Smooth muscle cell (in vitro differentiated cells): ENCODE measurements around the gene BTRC. TPM values are rescaled to one million over a fixed set of nuclear protein-coding genes. Genes with fewer than 3 reads are reported as not detected.

Source experiments
- DNase-seq: peaks from one replicate; lab custom pipeline; 2025; ENCODE audit not compliant: unreplicated experiment; lab: John Stamatoyannopoulos, UW
- H2AFZ ChIP-seq: fragments of 200-600 bp; sonication (generic); 2 replicates; pipeline ENCODE4 v1.6.0; 2016; ENCODE audit warnings: antibody characterized with exemption, low read depth, mild to moderate bottlenecking
- H3F3A ChIP-seq: fragments of 200-600 bp; sonication (generic); 2 replicates; pipeline ENCODE4 v1.6.0; 2017; ENCODE audit warnings: antibody characterized with exemption, low read depth
- H3K27ac ChIP-seq: fragments of 200-600 bp; sonication (generic); 2 replicates; pipeline ENCODE4 v1.5.1; 2016; ENCODE audit warnings: low read depth, mild to moderate bottlenecking
- H3K27me3 ChIP-seq: fragments of 200-600 bp; sonication (generic); 2 replicates; pipeline ENCODE4 v1.6.1; 2016; ENCODE audit warnings: low read depth, mild to moderate bottlenecking
- H3K36me3 ChIP-seq: fragments of 200-600 bp; sonication (generic); 2 replicates; pipeline ENCODE4 v1.5.1; 2016; ENCODE audit warnings: low read depth
- H3K4me1 ChIP-seq: fragments of 200-600 bp; sonication (generic); 2 replicates; pipeline ENCODE4 v1.5.1; 2016; ENCODE audit warnings: low read depth
- H3K4me2 ChIP-seq: fragments of 200-600 bp; sonication (generic); 2 replicates; pipeline ENCODE4 v1.6.0; 2016; ENCODE audit warnings: mild to moderate bottlenecking
- H3K4me3 ChIP-seq: fragments of 200-600 bp; sonication (generic); 2 replicates; pipeline ENCODE4 v1.5.1; 2016; ENCODE audit warnings: mild to moderate bottlenecking
- H3K79me2 ChIP-seq: fragments of 200-600 bp; sonication (generic); 2 replicates; pipeline ENCODE4 v1.6.0; 2016; ENCODE audit warnings: low read depth, mild to moderate bottlenecking
- H3K9ac ChIP-seq: fragments of 200-600 bp; sonication (generic); 2 replicates; pipeline ENCODE4 v1.6.0; 2016; ENCODE audit warnings: low read depth
- H3K9me3 ChIP-seq: fragments of 200-600 bp; sonication (generic); replicated peaks from 2 replicates; pipeline ENCODE4 v1.5.1; 2016; ENCODE audit warnings: low read depth
- H4K20me1 ChIP-seq: fragments of 200-600 bp; sonication (generic); 2 replicates; pipeline ENCODE4 v1.6.0; 2016; ENCODE audit warnings: low read depth
- CTCF ChIP-seq: fragments of 200-600 bp; sonication (generic); IDR thresholded peaks from 2 replicates; pipeline ENCODE4 v1.5.1; 2017; ENCODE audit warnings: borderline replicate concordance, mild to moderate bottlenecking, antibody characterized with exemption; ENCODE audit not compliant: insufficient read depth, poor library complexity, severe bottlenecking
- WGBS: methylation state at CpG from one replicate; pipeline ENCODE4 v1.1.7; 2016; ENCODE audit warnings: low lambda C conversion rate; 5-methylcytosine and 5-hydroxymethylcytosine counted together
- polyA plus RNA-seq: library from polyadenylated mRNA; unstranded; fragments of >200 nt; fragmentation: Nextera tagmentation; extraction: Ambion mirVana; gene quantifications from 2 replicates; pipeline ENCODE4 v1.2.1, GENCODE V29; 2016
- total RNA-seq: library from RNA; depleted of rRNA; stranded (reverse); fragments of >200 nt; gene quantifications from 2 replicates; pipeline ENCODE4 v1.2.3, GENCODE V29; 2014

The BTRC gene
- total and polyA plus RNA-seq, 2 experiments from 2014 or later, result 9.6 to 16.8 TPM

GRCh38 chr10:101571271-101571925 is 217.4 kb downstream of the BTRC start:
- H4K20me1 ChIP-seq, result no peaks in the 10 kb centered on the region
- no peak for TF ChIP-seq CTCF
- no peak overlapping the region for H3K9ac ChIP-seq
- no peak overlapping the region for H3K27ac ChIP-seq
- H3K4me2 ChIP-seq, result no peak overlapping the region
- no peak overlapping the region for H2AFZ ChIP-seq
- H3K27me3 ChIP-seq, result peaks cover 34% of the 10 kb centered on the region
- H3F3A ChIP-seq, result no peaks in the 10 kb centered on the region
- peaks cover 13% of the 10 kb centered on the region for H3K4me1 ChIP-seq
- H3K79me2 ChIP-seq, result no peaks in the 10 kb centered on the region
- H3K4me3 ChIP-seq, result no peak overlapping the region
- H3K9me3 ChIP-seq, result no peaks in the 10 kb centered on the region
- DNase-seq, result no peak
- H3K36me3 ChIP-seq, result no peaks in the 10 kb centered on the region
- whole genome bisulfite sequencing, result 86% methylated on average over 6 of the region's 8 CpGs

- H3K36me3 ChIP-seq, result no peaks in the 10 kb centered on the region
- peaks cover 13% of the 10 kb centered on the region for H3K4me1 ChIP-seq
- H3K9ac ChIP-seq, result no peak overlapping the region
- no peaks in the 10 kb centered on the region for H3K9me3 ChIP-seq
- peaks cover 26% of the 10 kb centered on the region for H3K27me3 ChIP-seq
- no peak overlapping the region for H3K4me3 ChIP-seq
- no peak for TF ChIP-seq CTCF
- H2AFZ ChIP-seq, result no peak overlapping the region
- H3K27ac ChIP-seq, result no peak overlapping the region
- DNase-seq, result no peak
- no peaks in the 10 kb centered on the region for H3K79me2 ChIP-seq
- H3K4me2 ChIP-seq, result no peak overlapping the region
- H3F3A ChIP-seq, result no peaks in the 10 kb centered on the region
- H4K20me1 ChIP-seq, result no peaks in the 10 kb centered on the region
- WGBS, result 93% methylated on average over 7 of the region's 7 CpGs
Observed at GRCh38 chr10:101572126-101572525, 218.2 kb downstream of the BTRC start.

GRCh38 chr10:101572785-101573184 is 218.8 kb downstream of the BTRC start:
- WGBS, result 86% methylated on average over 2 of the region's 2 CpGs
- Histone ChIP-seq H3K36me3 (no peaks in the 10 kb centered on the region), H4K20me1 (no peaks in the 10 kb centered on the region), H3K9ac (no peak overlapping the region), H2AFZ (no peak overlapping the region), H3K4me3 (no peak overlapping the region), H3K79me2 (no peaks in the 10 kb centered on the region), H3K9me3 (no peaks in the 10 kb centered on the region), H3K4me2 (no peak overlapping the region), H3K27me3 (peaks cover 20% of the 10 kb centered on the region), H3K27ac (no peak overlapping the region), H3F3A (no peaks in the 10 kb centered on the region), H3K4me1 (peaks cover 13% of the 10 kb centered on the region)
- no peak for TF ChIP-seq CTCF
- DNase-seq, result no peak
